Small intestine (tissue), 7 donors: ENCODE data around the gene PLXNA3. TPM values are rescaled to one million over a fixed set of nuclear protein-coding genes. Genes with fewer than 3 reads are reported as not detected.

Experiments used
- DNase-seq, 2 donors: peaks; one replicate each; pipeline versions ENCODE4 v3.0.0 to v3.0.0-alpha.2; 2013
- FAIRE-seq: peaks from 2 replicates; lab custom pipeline; 2012; peaks lifted over from hg19 to GRCh38; lab: Jason Lieb, UNC
- H3K27ac ChIP-seq, 3 donors: one replicate each; pipeline ENCODE4 v1.5.1; 2013; ENCODE audit warnings: low read length in 2 of 3, mild to moderate bottlenecking in 2 of 3, control low read depth in 1 of 3, inconsistent platforms in 1 of 3, low read depth in 1 of 3, moderate library complexity in 1 of 3
- H3K27me3 ChIP-seq, 3 donors: one replicate each; pipeline ENCODE4 v1.6.1; 2013; ENCODE audit warnings: low read length in 3 of 3, inconsistent platforms in 1 of 3; ENCODE audit not compliant: control insufficient read depth in 3 of 3, insufficient read depth in 3 of 3
- H3K36me3 ChIP-seq, 3 donors: one replicate each; pipeline ENCODE4 v1.6.1; 2013; ENCODE audit warnings: low read length in 3 of 3, inconsistent platforms in 1 of 3, low read depth in 1 of 3, mild to moderate bottlenecking in 1 of 3, moderate library complexity in 1 of 3; ENCODE audit not compliant: control insufficient read depth in 3 of 3, insufficient read depth in 2 of 3
- H3K4me1 ChIP-seq, 3 donors: one replicate each; pipeline ENCODE4 v1.6.1; 2013; ENCODE audit warnings: low read length in 2 of 3, inconsistent platforms in 1 of 3, low read depth in 1 of 3, mild to moderate bottlenecking in 1 of 3, moderate library complexity in 1 of 3; ENCODE audit not compliant: control insufficient read depth in 3 of 3, insufficient read depth in 2 of 3
- H3K4me3 ChIP-seq, 3 donors: one replicate each; pipeline ENCODE4 v1.5.1; 2013; ENCODE audit warnings: low read length in 3 of 3, control low read depth in 1 of 3, inconsistent platforms in 1 of 3, low read depth in 1 of 3, mild to moderate bottlenecking in 1 of 3, moderate library complexity in 1 of 3
- H3K9me3 ChIP-seq, 2 donors: one replicate each; pipeline ENCODE4 v1.6.1; 2013; ENCODE audit warnings: low read depth in 1 of 2, low read length in 1 of 2; ENCODE audit not compliant: control insufficient read depth in 2 of 2, insufficient read depth in 1 of 2
- WGBS, 3 donors: extraction: QIAGEN DNeasy Blood & Tissue Kit; methylation state at CpG; one replicate each; pipeline ENCODE4 v1.1.7; 2013; 5-methylcytosine and 5-hydroxymethylcytosine counted together
- polyA plus RNA-seq, 4 donors: library from polyadenylated mRNA; stranded (reverse) in 3 of 4; unstranded in 1 of 4; fragments of 200-250 nt in 3 of 4; fragments of 120-200 nt in 1 of 4; gene quantifications; one replicate each; pipeline versions ENCODE4 v1.2.1 to v1.2.3, GENCODE V29; 2013
- donor health status: healthy with polysubstance abuse.
- donor health status: control.
- donor health status: control.
- donor health status: Bipolar disorder and iron deficiency.
- donor health status: healthy.

PLXNA3 gene
- polyA plus RNA-seq, 4 donors, result 3.2 to 30.1 (median 9.6) TPM

DNA sequence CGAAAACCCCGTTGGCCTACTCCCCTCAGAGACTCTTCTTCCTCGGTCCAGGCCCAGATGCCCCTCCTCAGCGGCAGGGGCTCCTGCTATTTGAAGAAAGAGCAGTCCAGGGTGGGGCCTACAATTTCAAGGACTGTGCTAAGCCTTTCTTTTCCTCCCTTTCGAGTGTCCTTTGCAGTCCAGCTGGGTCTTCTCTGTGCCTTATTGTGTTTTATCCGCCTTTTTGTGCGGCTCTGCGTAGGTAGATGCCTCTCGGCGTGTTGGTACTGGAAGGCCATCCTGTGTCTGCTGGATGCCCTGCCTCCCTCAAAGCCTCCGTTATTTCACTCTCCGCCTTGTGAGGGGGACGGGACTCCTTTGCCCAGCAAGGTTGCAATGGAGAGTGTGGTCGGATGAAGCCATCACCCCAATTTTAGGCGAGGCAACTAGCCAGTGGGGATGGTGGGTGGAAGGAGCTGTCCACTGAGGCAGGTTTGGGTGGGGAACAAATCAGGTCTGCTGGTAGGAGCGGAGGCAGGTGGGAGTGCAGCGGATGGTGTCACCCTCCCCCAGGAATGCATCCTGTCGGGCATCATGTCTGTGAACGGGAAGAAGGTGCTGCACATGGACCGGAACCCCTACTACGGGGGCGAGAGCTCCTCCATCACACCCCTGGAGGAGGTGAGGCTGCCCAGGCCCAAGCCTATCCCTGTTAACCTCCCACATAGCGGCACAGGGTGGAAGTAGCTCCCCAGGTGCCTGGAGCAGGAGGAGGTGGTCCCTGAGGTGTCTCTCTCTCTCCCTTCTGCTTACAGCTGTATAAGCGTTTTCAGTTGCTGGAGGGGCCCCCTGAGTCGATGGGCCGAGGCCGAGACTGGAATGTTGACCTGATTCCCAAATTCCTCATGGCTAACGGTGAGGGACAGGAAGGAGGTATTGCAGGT, 19.8 kb upstream of the PLXNA3 start:
- Histone ChIP-seq H3K4me3 (peak overlapping the region; percentile 61 to 73 (median 65)), H3K36me3 (peaks cover 0 to 77% (median 4%) of the 10 kb centered on the region in 3 donors), H3K9me3 (no peaks in the 10 kb centered on the region), H3K27ac (no peak overlapping the region), H3K4me1 (peaks cover 0 to 8% (median 0%) of the 10 kb centered on the region in 3 donors), H3K27me3 (no peaks in the 10 kb centered on the region)
- 53 to 80% (median 69%) methylated on average over 17 to 28 of the region's 28 CpGs for whole genome bisulfite sequencing, 3 donors
- DNase-seq (no peak), FAIRE-seq (no peak)

DNA sequence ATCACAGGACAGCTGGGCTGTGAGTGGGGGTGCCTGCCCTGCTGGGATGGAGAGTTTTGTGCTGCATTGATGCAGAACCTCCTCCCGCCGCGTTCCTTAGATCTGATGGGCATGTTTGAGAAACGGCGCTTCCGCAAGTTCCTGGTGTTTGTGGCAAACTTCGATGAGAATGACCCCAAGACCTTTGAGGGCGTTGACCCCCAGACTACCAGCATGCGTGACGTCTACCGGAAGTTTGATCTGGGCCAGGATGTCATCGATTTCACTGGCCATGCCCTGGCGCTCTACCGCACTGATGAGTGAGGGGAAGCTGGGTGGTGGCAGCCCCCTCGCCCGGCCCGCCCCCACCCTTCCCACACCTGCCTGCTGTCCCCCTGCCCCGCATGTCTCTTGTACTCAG, 18.2 kb upstream of the PLXNA3 start:
- Histone ChIP-seq H3K9me3 (no peaks in the 10 kb centered on the region), H3K27me3 (no peaks in the 10 kb centered on the region), H3K4me3 (no peak overlapping the region), H3K27ac (no peak overlapping the region), H3K4me1 (peaks cover 0 to 16% (median 0%) of the 10 kb centered on the region in 3 donors), H3K36me3 (peaks cover 0 to 61% (median 4%) of the 10 kb centered on the region in 3 donors)
- 90 to 92% (median 91%) methylated on average over 17 to 18 of the region's 18 CpGs for WGBS, 3 donors
- FAIRE-seq, result no peak
- no peak for DNase-seq

- Histone ChIP-seq H3K9me3 (no peaks in the 10 kb centered on the region), H3K4me3 (no peak overlapping the region), H3K27me3 (no peaks in the 10 kb centered on the region), H3K27ac (no peak overlapping the region), H3K4me1 (peaks cover 0 to 22% (median 0%) of the 10 kb centered on the region in 3 donors), H3K36me3 (peaks cover 0 to 55% (median 4%) of the 10 kb centered on the region in 3 donors)
- 85 to 92% (median 87%) methylated on average over 13 to 17 of the region's 17 CpGs for WGBS, 3 donors
- FAIRE-seq, result no peak
- DNase-seq, result no peak
These were observed 17.3 kb upstream of the PLXNA3 start for GRCh38 chrX:154440623-154441357.

DNA sequence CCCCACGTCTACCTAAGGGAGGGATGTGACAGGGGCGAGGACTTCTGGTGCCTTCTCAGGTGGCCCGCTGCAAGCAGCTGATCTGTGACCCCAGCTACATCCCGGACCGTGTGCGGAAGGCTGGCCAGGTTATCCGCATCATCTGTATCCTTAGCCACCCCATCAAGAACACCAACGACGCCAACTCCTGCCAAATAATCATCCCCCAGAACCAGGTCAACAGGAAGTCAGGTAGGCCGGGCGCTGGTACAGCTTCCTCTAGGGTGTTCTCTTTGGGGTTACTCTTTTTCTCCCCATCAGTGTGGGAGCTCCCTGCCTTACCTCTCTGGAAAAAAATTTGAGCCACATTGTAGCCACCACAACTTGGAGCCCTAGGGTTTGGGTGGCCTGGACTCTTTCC, 16.5 kb upstream of the PLXNA3 start:
- no peaks in the 10 kb centered on the region for H3K9me3 ChIP-seq
- no peak for FAIRE-seq
- no peak overlapping the region for H3K4me3 ChIP-seq
- H3K27me3 ChIP-seq, result no peaks in the 10 kb centered on the region
- 84 to 94% (median 86%) methylated on average over 10 to 11 of the region's 11 CpGs for whole genome bisulfite sequencing, 3 donors
- peaks cover 0 to 61% (median 4%) of the 10 kb centered on the region in 3 donors for H3K36me3 ChIP-seq
- H3K27ac ChIP-seq, result no peak overlapping the region
- DNase-seq, result no peak
- H3K4me1 ChIP-seq, result peaks cover 0 to 22% (median 0%) of the 10 kb centered on the region in 3 donors

DNA sequence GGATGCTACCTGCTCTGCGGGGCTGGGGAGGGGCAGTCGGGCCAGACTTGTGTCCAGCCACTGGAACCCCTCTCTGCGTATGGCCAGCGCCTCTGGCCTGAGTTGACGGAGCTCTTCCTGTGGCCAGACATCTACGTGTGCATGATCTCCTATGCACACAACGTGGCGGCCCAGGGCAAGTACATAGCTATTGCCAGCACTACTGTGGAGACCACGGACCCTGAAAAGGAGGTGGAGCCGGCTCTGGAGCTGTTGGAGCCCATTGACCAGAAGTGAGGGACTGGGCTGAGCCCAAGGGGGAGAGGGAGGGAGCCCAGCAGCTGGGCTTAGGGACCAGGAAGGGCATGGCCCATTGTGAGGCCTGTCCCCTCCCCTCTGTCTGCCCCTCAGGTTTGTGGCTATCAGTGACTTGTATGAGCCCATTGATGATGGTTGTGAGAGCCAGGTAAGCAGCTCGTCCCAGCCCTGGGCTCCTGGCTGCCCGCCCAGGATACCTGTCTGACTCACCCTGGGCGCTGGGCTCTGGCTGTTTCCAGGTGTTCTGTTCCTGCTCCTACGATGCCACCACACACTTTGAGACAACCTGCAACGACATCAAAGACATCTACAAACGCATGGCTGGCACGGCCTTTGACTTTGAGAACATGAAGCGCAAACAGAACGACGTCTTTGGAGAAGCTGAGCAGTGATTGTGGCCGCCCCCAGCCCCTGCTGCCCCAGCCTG, 15.9 kb upstream of the PLXNA3 start:
- H3K4me3 ChIP-seq, result no peak overlapping the region
- H3K27ac ChIP-seq, result no peak overlapping the region
- H3K9me3 ChIP-seq, result no peaks in the 10 kb centered on the region
- H3K36me3 ChIP-seq, result peaks cover 0 to 65% (median 4%) of the 10 kb centered on the region in 3 donors
- FAIRE-seq, result no peak
- 60 to 79% (median 68%) methylated on average over 17 to 21 of the region's 21 CpGs for WGBS, 3 donors
- DNase-seq, result peak in 1 of 2 donors; percentile 27
- peaks cover 0 to 22% (median 0%) of the 10 kb centered on the region in 3 donors for H3K4me1 ChIP-seq
- no peaks in the 10 kb centered on the region for H3K27me3 ChIP-seq

- peaks cover 0 to 71% (median 4%) of the 10 kb centered on the region in 3 donors for H3K36me3 ChIP-seq
- peak overlapping the region; percentile 47 to 78 (median 74) for H3K27ac ChIP-seq
- WGBS, 3 donors, result 15 to 39% (median 37%) methylated on average over 4 to 10 of the region's 10 CpGs
- no peaks in the 10 kb centered on the region for H3K9me3 ChIP-seq
- peak in 1 of 2 donors; percentile 5 for DNase-seq
- H3K4me1 ChIP-seq, result peaks cover 0 to 15% (median 0%) of the 10 kb centered on the region in 3 donors
- H3K27me3 ChIP-seq, result no peaks in the 10 kb centered on the region
- peak overlapping the region in 2 of 3 donors; percentile 37 to 63 for H3K4me3 ChIP-seq
- FAIRE-seq, result no peak
These were observed 14.6 kb upstream of the PLXNA3 start for GRCh38 chrX:154443479-154443910.

DNA sequence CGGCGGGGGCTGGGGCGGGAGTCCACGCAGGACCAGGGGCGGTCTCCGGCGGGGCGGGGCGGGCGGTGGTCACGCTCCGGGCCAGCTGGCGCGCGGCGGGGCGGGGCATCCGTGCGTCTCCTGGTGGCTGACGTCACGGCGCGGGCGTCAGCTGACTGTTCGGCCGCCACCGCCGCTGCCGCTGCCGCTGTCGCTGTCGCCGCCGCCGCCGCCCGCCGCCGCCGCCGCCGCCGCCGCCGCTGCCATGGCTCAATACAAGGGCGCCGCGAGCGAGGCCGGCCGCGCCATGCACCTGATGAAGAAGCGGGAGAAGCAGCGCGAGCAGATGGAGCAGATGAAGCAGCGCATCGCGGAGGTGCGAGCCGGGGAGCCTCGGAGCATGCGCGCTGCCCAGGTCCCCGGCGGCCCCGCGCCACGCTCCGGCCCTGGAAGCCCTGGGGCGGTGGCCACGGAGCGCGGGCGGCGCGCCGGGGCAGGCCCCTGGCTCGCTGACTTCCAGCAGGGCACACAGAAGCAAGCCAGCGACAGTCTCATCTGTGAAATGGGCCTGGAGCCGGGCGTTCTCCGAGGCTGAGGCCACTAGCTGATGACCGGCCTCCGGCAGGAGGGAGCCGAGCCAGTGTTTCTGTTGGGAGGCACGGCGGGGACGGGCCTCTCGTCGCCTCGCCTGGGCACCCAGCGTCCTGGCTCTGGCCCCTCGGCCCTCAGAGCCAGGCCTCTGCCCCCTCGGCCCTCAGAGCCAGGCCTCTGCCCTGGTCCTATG, 13.9 kb upstream of the PLXNA3 start, which contains the start of gene FAM50A:
Gene FAM50A, plus strand, starts transcription at position 150 of the 763 bp plus-strand sequence. Its CDS starts 95 bp downstream, at position 245.
- H3K4me3 ChIP-seq, result peak within 1 kb of the TSS; percentile 60 to 63 (median 60)
- FAIRE-seq, result no peak
- peaks cover 0 to 14% (median 0%) of the 10 kb centered on the region in 3 donors for H3K4me1 ChIP-seq
- 2 to 38% (median 3%) methylated on average over 7 to 94 of the region's 94 CpGs for WGBS, 3 donors
- H3K27ac ChIP-seq, result peak within 1 kb of the TSS; percentile 51 to 78 (median 74)
- no peaks in the 10 kb centered on the region for H3K9me3 ChIP-seq
- H3K27me3 ChIP-seq, result no peaks in the 10 kb centered on the region
- peaks cover 0 to 71% (median 4%) of the 10 kb centered on the region in 3 donors for H3K36me3 ChIP-seq
- peak; percentile 70 to 86 for DNase-seq
